ENCODE results near the gene CFAP73. TPM values are rescaled to one million over a fixed set of nuclear protein-coding genes. Genes with fewer than 3 reads are reported as not detected.
"Not testable (repeated sequence)": the region's sequence is repeated elsewhere in the genome, so short reads cannot be mapped to it uniquely, and the experiment has no call there.

The CFAP73 gene
- total RNA-seq, 1 donor from 2014 or later: not detected

DNA sequence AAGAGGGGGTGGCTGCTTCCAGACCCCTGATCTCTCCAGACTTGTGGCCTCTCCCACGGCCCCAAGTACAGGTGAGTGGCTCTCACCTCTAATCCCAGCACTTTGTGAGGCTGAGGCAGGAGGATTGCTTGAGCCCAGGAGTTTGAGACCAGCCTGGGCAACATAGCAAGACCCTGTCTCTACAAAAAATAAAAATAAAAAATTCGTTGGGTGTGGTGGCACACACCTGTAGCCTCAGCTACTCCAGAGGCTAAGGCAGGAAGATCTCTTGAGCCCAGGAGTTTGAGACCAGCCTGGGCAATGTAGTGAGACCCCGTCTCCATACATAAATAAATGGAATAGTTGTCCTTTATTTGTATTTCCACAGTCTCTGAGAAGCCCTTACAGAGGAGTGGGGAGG is 7.8 kb upstream of the CFAP73 start:
- not testable (repeated sequence) for DNase-seq (ENCODE audit: low read depth, low spot score)

DNA sequence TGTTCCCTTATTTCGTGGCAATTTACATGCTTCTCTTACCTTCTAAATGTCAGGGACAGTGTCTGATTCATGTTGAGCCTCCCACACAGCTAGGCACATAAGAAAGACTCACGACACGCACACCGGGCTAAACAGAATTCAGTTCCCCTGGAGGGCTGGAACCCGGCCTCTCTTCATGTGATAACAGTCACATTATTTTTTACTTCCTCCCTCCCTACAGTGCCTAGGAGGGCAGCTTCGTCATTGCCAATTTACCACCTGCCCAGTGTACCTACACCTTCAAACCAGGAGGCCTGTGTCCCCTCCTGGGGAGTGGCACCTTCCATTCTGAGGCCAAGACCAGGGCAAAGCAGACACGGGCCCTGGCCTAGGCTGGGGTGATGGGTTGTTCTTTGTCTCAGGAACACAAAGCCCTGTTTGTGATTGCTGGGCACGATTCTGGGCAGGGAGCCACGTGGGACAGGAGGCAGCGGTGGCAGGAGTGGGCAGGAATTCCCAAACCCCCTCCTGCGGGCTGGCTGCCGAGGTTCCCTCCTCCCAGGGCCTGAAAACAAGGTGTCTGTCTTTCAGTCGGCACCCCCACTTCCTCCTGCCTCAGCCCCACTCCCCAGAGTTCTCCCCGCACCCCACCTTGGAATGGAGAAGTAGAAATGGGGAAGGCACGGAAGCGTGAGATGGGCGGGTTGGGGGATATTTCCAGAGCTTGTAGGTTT is 7.2 kb upstream of the CFAP73 start:
- DNase-seq (ENCODE audit: low read depth, low spot score): no peak

DNA sequence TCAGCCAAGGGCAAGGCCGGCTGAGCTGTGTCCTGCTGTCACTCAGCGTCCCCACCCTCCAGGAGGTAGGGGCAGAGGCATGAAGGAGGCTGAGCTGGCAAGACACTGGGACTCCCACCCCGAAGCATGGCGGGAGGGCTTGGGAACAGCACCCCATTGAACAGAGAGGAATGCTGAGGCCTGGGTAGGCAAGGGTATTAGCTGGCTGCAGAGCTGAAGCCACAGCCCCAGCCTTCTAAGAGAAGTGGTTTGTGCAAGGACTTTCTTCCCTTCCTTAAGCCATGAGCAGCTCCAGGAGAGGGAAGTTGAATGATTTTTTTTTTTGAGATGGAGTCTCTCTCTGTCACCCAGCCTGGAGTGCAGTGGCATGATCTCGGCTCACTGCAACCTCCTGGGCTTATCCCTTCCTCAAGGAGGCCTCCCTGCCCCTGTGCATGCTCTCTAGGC is 6.6 kb upstream of the CFAP73 start:
- no peak for DNase-seq (ENCODE audit: low read depth, low spot score)

DNA sequence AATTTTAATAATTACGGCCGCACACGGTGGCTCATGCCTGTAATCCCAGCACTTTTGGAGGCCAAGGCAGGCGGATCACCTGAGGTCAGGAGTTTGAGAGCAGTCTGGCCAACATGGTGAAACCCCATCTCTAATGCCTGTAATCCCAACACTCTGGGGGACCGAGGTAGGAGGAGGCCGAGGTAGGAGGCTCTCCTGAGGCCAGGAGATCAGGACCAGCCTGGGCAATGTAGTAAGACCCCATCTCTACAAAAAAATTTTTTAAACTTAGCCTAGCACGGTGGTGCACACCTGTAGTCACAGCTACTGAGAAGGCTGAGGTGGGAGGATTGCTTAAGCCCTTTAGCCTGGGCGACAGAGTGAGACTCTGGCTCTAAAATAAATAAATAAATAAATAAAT is 5.6 kb upstream of the CFAP73 start:
- DNase-seq (ENCODE audit: low read depth, low spot score): no peak

DNA sequence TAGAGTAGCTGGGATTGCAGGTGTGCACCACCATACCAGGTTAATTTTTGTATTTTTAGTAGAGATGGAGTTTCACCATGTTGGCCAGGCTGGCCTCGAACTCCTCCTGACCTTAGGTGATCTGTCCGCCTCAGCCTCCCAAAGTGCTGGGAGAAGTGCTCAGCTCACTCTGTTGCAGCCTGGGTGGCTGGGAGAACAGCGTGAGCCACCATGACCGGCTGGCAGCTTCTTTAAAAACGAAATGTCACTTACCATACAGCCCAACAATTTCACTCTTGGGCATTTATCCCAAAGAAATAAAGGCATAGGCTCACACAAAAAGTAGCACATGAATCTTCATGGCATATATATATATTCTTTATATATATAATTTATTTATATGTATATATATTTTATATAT is 4.7 kb upstream of the CFAP73 start:
- DNase-seq (ENCODE audit: low read depth, low spot score): no peak

DNA sequence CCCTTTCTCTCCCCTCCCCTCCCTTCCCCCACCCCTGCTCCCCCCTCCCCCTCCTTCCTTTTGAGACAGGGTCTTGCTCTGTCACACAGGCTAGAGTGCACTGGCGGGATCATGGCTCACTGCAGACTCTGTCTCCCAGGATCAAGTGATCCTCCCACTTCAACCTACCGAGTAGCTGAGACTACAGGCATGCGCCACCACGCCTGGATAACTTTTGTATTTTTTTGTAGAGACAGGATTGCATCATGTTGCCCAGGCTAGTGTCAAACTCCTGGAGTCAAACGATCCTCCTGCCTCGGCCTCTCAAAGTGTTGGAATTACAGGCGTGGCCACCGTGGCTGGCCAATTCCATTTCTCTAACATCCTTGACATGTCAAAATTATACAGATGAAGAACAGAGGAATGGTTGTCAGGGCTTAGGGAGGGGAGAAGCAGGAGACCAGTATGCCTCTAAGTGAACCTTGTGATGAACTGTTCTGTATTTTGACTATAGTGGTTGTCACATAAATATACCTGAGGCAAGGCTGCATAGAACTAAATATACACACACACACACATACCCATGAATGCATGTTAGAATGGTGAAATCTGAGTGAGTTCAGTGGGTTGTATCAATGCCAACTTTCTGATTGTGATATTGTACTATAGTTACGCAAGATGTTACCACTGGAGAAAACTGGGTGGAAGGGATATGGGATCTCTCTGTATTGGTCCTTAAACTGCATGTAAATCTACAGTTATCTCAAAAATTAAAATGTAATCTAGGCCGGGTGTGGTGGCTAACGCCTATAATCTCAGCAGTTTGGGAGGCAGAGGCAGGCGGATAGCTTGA is 3.6 kb upstream of the CFAP73 start:
- DNase-seq (ENCODE audit: low read depth, low spot score): no peak

DNA sequence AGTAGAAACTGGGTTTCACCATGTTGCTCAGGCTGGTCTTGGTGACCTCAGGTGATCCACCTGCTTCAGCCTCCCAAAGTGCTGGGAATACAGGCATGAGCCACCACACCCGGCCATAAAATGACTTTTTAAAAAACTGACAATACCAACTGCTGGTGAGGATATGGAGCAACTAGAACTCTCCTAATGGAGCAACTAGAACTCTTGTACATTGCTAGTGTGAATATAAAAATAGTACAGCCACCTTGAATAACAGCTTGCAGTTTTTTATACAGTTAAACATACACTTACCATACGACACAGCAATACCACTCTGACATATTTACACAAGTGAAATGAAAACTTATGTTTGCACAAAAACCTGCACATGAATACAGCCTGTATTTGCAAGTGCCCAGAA is 2.5 kb upstream of the CFAP73 start:
- DNase-seq (ENCODE audit: low read depth, low spot score): no peak

DNA sequence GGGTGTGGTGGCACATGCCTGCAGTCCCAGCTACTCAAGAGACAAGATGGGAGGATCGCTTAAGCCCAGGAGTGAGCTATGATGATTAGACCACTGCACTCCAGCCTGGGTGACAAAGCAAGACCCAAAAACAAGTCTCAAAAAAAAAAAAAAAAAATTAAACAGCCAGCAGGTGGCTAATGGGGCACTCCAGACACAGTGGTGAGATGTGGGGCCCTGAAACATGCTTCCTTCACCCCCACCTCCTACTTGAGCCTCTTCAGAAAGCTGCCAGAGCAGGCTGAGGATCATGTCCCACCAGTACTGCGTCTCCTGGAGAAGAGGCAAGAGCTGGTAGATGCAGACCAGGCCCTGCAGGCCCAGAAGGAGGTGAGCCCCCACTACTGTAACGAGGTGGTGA is 2.1 kb downstream of the CFAP73 start:
- no peak for DNase-seq (ENCODE audit: low read depth, low spot score)

DNA sequence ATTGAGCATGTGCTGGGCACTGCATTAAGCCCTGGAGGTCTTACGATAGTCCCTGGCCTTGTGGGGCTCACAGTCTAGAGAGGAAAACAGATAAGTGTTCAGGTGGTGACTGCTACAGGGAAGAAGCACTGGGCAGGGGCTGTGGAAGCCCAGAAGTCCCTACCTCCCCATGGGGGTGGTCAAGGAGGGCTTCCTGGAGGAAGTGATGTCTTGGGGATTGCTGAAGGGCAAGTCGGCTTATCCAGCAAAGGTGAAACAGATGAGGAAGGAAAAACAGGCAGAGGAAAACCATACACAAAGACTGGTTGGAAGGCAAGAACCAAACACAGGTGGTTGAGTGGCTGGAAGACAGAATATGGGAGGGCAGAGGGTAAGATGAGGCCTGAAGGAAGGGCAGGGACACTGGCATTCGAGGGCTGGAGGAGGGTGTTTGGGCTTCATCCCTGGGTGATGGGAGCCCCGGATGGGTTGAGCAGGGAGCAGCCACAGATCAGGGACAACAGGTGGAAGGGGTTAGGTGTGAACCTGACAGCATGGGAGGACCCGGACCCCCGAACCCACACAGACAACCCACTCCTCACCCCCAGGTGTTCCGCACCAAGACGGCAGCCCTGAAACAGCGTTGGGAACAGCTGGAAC is 2.8 kb downstream of the CFAP73 start:
- DNase-seq (ENCODE audit: low read depth, low spot score): no peak

DNA sequence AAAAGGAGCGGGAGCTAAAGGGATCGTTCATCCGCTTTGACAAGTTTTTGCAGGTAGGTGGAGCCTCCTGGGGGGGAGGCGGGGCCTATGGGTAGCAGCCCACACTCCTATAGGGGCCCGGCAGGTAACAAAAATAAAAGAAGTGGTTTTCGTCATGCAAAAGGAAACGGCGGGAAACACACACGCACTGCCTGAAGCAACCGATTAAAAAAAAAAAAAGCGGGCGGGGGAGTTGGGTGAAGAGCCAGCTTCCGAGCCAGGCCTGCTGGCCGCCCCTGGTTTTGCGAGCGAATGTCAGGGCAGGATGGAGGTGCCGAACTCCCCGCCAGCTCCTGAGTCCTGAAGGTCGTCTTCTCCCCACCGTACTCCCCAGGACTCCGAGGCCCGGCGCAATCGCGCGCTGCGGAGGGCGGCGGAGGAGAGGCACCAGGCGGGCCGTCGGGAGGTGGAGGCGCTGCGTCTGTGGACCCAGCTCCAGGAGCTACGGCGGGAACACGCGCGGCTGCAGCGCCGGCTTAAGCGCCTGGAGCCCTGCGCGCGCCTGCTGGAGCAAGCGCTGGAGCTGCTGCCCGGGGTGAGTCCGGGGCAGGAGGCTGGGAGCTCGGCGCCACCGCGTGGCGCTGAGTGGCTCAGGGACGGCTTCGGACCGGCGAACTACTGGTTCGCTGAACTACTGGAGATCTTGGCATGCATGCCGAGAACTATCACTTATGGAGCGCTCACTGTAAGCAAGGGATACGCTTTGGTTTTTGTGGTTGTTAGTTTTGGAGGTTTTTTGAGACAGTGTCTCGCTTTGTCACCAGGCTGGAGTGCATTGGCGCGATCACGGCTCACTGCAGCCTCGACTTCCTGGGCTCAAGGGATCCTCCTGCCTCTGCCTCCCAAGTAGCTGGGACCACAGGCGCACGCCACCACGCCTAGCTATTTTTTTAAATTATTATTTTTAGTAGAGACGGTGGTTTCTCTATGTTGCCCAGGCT is 3.6 kb downstream of the CFAP73 start:
- peak; percentile 20 for DNase-seq (ENCODE audit: low read depth, low spot score)

DNA sequence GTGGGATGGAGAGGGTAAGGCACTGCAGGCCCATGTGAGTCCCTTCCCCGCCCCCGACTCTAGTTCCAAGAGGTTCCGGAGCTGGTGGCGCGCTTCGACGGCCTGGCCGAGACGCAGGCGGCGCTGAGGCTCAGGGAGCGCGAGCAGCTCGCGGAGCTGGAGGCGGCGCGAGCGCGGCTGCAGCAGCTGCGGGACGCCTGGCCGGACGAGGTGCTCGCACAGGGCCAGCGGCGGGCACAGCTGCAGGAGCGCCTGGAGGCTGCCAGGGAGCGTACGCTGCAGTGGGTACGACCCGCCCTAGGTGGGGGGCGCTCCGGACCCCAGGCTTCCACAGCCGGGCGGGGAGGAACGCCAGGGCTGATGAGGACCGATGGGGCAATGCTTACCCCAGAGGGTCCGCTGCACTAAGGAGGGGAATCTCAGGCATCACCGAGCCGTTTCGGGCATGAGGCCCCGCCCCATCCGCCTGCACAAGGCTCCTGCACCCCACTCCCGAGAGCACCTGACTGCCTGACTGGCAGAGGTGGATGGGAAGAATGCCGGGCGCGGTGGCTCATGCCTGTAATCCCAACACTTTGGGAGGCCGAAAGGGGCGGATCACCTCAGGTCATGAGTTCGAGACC is 4.9 kb downstream of the CFAP73 start:
- DNase-seq (ENCODE audit: low read depth, low spot score): no peak

DNA sequence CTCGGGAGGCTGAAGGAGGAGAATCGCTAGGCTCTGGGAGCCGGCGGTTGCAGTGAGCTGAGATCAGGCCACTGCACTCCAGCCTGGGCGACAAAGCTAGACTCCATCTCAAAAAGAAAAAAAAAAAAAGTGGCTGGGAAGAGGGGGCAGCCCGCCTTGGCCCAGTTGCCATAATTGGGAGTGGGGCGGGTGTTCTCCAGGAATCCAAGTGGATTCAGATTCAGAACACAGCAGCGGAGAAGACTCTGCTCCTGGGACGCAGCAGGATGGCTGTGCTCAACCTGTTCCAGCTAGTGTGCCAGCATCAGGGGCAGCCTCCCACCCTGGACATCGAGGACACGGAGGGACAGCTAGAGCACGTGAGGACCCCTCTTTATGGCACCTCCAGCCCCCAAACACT is 5.5 kb downstream of the CFAP73 start:
- DNase-seq (ENCODE audit: low read depth, low spot score): no peak

DNA sequence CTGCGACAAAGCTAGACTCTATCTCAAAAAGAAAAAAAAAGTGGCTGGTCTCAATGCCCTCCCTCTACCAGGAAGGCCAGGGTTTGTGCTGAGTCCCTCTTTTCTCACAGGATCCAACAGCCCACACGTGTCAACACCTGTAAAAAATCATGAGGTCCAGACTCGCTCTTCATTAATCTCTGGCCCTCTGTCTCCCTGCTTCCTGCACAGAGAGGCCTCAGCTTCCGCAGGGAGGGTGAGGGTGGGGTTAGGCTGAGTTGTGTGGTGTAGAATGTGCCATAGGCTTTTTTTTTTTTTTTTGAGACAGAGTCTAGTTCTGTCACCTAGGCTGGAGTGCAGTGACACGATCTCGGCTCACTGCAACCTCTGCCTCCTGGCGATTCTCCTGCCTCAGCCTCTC is 6.1 kb downstream of the CFAP73 start:
- no peak for DNase-seq (ENCODE audit: low read depth, low spot score)

DNA sequence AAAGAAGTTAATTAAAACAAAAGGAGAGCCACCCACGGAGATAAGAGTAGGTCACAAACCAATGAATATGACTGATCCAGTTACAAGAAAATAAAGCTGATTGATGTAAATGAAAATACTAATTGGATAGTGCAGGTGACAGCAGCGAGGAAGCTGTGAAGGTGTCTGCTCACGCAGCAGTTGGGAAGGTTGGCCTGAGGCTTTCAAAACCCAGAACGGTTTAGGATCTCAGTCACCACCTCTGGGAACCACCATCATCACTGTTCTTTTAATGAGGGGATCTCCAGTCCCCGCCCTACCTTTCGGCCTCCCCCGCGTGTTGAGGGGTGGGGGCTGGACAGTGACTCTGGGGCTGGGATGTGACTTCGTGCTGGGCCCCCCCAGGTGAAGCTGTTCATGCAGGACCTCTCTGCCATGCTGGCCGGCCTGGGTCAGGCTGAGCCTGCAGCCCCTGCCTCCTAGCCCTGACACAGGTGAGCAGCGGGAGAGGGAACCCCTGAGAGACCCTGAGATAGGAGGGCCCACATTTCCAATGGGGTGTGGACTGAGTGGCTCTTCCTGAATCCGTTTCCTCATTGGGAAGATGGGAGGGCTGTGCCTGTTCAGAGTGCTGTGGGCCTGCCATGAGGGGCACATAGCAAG is 7.8 kb downstream of the CFAP73 start:
- DNase-seq (ENCODE audit: low read depth, low spot score): no peak

DNA sequence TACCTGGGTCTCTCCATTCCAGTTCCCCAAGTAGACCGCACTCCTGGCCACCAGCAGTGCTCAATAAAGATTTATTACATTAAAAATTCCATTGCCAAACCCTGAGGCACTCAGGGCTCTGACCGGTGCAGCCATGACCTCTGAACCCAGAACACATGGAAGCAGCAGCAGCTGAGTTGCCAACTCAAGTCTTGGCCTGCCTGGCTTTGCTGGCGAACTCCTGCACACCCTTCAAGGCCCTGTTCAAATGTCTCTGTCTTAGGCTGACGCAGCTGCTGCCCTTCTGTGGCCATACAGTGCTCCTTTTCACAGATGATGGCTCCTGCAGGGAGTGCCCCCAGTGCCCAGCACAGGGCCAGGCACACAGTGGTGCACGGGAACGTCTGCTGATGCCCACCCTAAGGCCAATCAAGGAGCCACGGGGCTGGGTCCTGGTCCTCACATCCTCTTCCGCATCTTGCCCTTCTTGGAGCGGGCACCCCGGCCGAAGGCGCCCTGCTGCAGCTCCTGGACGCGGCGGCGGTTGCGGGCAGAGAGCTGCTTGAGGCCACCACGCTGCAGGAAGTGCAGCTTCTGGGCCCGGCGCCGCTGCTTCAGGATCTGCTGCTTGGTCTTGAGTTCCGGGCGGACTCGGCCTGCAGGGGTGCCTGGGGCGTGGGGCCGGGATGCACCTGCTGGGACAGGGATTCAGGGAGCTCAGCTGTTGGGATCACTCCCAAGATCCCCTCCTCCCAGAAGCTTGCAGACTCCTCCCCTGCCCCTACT is 9.1 kb downstream of the CFAP73 start:
- no peak for DNase-seq (ENCODE audit: low read depth, low spot score)

DNA sequence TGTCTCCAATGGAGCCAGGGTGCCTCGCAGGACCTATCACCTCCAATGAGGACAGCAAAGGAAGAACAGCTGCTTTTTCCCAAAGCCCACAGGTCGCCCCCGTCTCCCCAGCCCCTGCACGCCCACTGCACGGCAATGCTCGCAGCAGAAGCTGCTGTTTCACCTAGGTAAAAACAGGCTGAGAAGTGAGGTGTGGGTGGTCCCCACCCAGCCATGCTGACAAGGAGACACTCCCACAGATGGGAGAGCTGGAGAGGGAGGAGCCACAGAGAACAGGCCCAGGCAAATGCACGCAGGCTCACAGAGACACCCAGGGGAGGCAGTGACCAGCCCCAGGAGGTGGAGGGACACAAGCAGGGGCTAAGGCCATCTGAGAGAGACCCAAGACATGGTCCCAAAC is 10.4 kb downstream of the CFAP73 start:
- no peak for DNase-seq (ENCODE audit: low read depth, low spot score)

DNA sequence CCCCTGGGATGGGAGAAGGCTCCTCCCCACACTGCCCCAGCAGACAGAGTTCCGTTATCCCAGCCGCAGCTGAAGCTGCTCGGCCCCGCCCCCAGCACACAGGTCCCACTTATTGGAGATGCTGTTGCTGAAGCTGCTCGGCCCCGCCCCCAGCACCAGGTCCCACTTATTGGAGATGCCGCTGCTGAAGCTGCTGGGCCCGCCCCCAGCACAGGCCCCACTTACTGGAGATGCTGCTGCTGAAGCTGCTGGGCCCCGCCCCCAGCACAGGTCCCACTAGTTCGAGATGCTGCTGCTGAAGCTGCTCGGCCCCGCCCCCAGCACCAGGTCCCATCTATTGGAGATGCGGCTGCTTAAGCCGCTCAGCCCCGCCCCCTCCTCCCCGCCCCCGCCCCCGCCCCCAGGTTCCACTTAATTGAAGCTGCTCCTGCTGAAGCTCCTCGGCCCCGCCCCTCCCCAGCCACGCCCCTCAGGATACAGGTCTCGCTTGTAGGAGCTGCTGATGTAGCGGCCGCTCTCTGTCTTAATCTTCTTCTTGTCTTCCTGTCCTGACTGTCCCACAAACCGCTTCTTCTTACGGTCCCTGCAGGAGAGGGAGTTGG is 12.0 kb downstream of the CFAP73 start:
- no peak for DNase-seq (ENCODE audit: low read depth, low spot score)

DNA sequence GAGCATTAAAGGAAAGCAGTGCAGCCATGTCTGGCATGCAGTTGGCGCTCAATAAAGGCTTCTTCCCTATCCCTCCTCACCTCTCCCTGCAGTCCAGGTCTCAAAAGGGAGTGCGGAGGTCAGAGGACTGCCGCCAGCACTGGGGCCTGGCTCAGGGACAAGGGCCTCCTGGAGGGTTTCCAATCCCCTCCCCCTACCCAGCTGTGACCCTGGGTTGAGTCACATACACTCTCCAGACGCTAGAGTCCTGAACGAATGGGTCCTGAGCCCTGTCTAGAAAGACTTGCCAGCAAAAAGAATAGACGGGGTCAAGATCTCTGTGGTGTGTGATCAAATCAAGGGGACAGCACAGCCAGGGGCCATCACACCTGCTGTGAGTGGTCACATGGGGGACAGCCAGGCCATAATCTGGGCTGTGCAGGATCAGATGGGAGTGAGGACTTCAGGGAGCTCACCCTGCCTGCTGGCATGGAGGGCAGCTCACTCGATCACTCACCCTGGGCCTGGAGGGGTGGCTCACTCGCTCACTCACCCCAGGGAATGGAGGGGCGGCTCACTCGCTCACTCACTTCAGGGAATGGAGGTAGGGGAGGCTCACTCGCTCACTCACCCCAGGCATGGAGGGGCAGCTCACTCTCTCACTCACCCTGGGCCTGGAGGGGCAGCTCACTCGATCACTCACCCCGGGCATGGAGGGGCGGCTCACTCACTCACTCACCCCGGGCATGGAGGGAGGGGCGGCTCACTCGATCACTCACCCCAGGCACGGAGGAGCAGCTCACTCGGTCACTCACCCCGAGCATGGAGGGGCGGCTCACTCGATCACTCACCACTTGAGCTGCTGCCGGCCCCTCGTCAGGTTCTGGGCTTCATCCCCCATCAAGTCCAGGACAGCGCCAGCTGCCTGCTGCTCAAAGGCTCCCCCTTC is 12.8 kb downstream of the CFAP73 start:
- DNase-seq (ENCODE audit: low read depth, low spot score): no peak

Measured in pulmonary artery endothelial cell (primary cell).